OCI-LY7 (cell line): Measurements from ENCODE around the gene CAMSAP3.

ENCODE experiments used
- CTCF ChIP-seq: fragments of 200-600 bp; sonication (generic); conservative IDR thresholded peaks from 2 replicates; pipeline ENCODE4 v1.5.1; 2014; ENCODE audit warnings: mild to moderate bottlenecking, antibody characterized with exemption, low read length, moderate library complexity, mixed read lengths
- EZH2phosphoT487 ChIP-seq: fragments of 200-600 bp; sonication (generic); IDR thresholded peaks from 2 replicates; pipeline ENCODE4 v1.6.1; 2018; ENCODE audit warnings: low read depth, borderline replicate concordance, mild to moderate bottlenecking, mixed run types, antibody characterized with exemption, low read length, moderate library complexity, mixed read lengths

GRCh38 chr19:7596211-7596937, 711 bp downstream of the CAMSAP3 start:
- TF ChIP-seq CTCF (no peak), EZH2phosphoT487 (no peak)
